ENCODE results near the gene PDZRN3. TPM values are rescaled to one million over a fixed set of nuclear protein-coding genes. Genes with fewer than 3 reads are reported as not detected.

PDZRN3 gene
- total RNA-seq, 1 experiment from 2014 or later: not detected

GRCh38 chr3:73586628-73587027 is 38.1 kb downstream of the PDZRN3 start:
- Histone ChIP-seq H3F3A (ENCODE audit: insufficient read depth, low read depth) (no peaks in the 10 kb centered on the region), H2AFZ (no peak overlapping the region), H4K20me1 (ENCODE audit: insufficient read depth) (no peaks in the 10 kb centered on the region), H3K27me3 (ENCODE audit: insufficient read depth, low read depth) (peaks cover 3% of the 10 kb centered on the region; the same call in 1 of the 2 replicates), H3K9me2 (ENCODE audit: insufficient read depth) (no peaks in the 10 kb centered on the region), H3K4me2 (no peak overlapping the region), H3K4me1 (replicated peaks; ENCODE audit: insufficient read depth) (no peaks in the 10 kb centered on the region), H3K79me2 (ENCODE audit: low read depth) (no peaks in the 10 kb centered on the region), H3K9me3 (ENCODE audit: insufficient read depth, low read depth) (no peaks in the 10 kb centered on the region), H3K4me3 (no peak overlapping the region), H3K36me3 (ENCODE audit: low read depth) (no peaks in the 10 kb centered on the region), H3K27ac (no peak overlapping the region)
- CTCF ChIA-PET: no interaction called here
- intact Hi-C loops (cut with micrococcal nuclease; ENCODE audit: unreplicated experiment): no loop called here
- POLR2A ChIA-PET (ENCODE audit: unreplicated experiment): no interaction called here
- TF ChIP-seq EZH2 (IDR thresholded peaks at IDR 0.05; ENCODE audit: low read depth): no peak
- no peak for TF ChIP-seq CTCF (conservative IDR thresholded peaks at IDR 0.05)
- no peak for DNase-seq
- no TSS peak for BruUV-seq (replicated peaks)

DNA sequence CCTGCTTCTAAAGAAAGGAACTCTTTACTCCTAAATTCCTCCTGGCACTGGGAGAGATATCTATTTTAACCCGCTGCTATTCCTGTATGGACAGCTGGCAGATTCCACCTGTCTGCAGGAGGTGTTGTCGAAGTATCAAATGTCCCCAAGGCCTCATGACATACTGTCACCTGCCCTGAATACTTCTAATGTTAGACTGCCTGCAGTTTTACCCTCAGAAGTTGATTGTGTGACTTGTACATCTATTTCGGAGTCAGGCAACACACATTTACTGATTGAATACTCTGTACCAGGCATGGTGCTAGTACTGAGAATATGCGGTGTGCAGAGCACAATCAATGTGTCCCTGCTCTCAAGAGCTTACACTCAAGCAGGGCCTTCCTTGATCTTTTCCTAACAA is 38.6 kb downstream of the PDZRN3 start:
- no peaks in the 10 kb centered on the region for H3K9me2 ChIP-seq (ENCODE audit: insufficient read depth)
- no peak overlapping the region for H3K4me2 ChIP-seq
- peaks cover 3% of the 10 kb centered on the region; the same call in 1 of the 2 replicates for H3K27me3 ChIP-seq (ENCODE audit: insufficient read depth, low read depth)
- H3K9me3 ChIP-seq (ENCODE audit: insufficient read depth, low read depth): no peaks in the 10 kb centered on the region
- H3K79me2 ChIP-seq (ENCODE audit: low read depth): no peaks in the 10 kb centered on the region
- ChIA-PET POLR2A (ENCODE audit: unreplicated experiment) (no interaction called here), CTCF (no interaction called here)
- H2AFZ ChIP-seq: no peak overlapping the region
- intact Hi-C loops (cut with micrococcal nuclease; ENCODE audit: unreplicated experiment): no loop called here
- DNase-seq: no peak
- H3K36me3 ChIP-seq (ENCODE audit: low read depth): no peaks in the 10 kb centered on the region
- no TSS peak for BruUV-seq (replicated peaks)
- H4K20me1 ChIP-seq (ENCODE audit: insufficient read depth): no peaks in the 10 kb centered on the region
- H3K4me1 ChIP-seq (replicated peaks; ENCODE audit: insufficient read depth): no peaks in the 10 kb centered on the region
- H3K4me3 ChIP-seq: no peak overlapping the region
- TF ChIP-seq CTCF (conservative IDR thresholded peaks at IDR 0.05): no peak
- no peak for TF ChIP-seq EZH2 (IDR thresholded peaks at IDR 0.05; ENCODE audit: low read depth)
- H3F3A ChIP-seq (ENCODE audit: insufficient read depth, low read depth): no peaks in the 10 kb centered on the region
- H3K27ac ChIP-seq: no peak overlapping the region

DNA sequence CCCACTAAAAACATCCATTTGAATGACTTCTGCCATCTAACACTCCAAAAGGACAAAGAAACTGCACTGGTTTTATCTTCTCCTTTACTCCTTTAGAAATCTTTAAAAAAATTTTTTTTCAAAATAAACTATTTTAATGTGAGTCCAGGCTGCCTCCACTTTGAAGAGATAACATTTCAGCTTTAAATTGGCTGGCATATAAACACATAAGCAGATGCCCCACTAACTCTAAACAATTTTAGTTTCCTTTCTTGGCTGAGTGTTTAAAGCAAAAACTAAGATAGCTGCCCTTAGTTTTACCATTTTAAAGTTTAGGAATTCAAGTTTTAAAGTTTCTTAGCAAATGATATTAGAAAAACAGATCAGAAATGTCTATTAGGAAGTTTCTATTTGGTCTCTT is 39.9 kb downstream of the PDZRN3 start:
- Histone ChIP-seq H3K79me2 (ENCODE audit: low read depth) (no peaks in the 10 kb centered on the region), H3K4me1 (replicated peaks; ENCODE audit: insufficient read depth) (no peaks in the 10 kb centered on the region), H4K20me1 (ENCODE audit: insufficient read depth) (no peaks in the 10 kb centered on the region), H3K4me2 (no peak overlapping the region), H3K27me3 (ENCODE audit: insufficient read depth, low read depth) (peaks cover 3% of the 10 kb centered on the region; the same call in 1 of the 2 replicates), H3K27ac (no peak overlapping the region), H3F3A (ENCODE audit: insufficient read depth, low read depth) (no peaks in the 10 kb centered on the region), H3K9me3 (ENCODE audit: insufficient read depth, low read depth) (no peaks in the 10 kb centered on the region), H3K4me3 (no peak overlapping the region), H2AFZ (no peak overlapping the region), H3K36me3 (ENCODE audit: low read depth) (no peaks in the 10 kb centered on the region), H3K9me2 (ENCODE audit: insufficient read depth) (no peaks in the 10 kb centered on the region)
- TF ChIP-seq CTCF (conservative IDR thresholded peaks at IDR 0.05): no peak
- no peak for TF ChIP-seq EZH2 (IDR thresholded peaks at IDR 0.05; ENCODE audit: low read depth)
- POLR2A ChIA-PET (ENCODE audit: unreplicated experiment): no interaction called here
- CTCF ChIA-PET: no interaction called here
- BruUV-seq (replicated peaks): no TSS peak
- intact Hi-C loops (cut with micrococcal nuclease; ENCODE audit: unreplicated experiment): no loop called here
- DNase-seq: no peak

Measured in PC-9 (cell line).